Measurements from ENCODE around the gene EDEM3.

EDEM3 gene

DNA sequence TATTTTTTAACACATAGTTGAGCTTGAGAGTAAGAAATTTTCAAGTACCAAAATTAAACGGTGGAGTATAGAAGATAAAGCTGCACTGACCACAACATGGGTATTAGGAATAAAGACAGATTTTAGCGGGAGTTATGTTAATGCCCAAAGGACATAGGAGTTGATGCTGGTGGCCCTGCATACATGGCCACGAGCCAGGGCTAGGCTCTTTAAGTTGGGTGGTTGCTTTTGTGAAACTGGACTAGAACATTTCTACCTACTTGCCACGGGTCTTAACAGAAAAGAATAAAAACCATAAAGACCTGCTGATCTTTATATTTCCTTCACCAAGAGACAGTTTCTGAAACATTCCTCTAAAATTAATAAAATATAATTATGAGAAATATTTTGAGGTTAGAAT lies 14.9 kb downstream of the EDEM3 start:
- WGBS, result 98% methylated on average over 3 of the region's 4 CpGs

DNA sequence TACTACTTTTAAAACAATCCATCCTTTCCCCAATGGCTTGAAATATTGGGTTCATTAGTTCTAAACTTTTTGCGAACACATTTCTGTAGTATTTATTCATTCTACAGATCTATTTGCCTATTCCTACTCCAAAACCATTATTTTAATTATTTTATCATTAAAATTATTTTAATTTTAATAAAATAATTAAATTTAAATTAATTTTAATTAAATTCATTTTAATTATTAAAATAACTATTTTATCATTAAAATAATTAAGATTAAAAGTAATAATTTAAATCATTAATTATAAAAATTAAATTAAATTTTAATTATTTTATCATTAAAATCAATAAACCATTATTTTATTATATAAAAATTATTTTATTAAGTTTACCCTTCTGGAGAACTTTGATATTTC lies 15.6 kb downstream of the EDEM3 start:
- Histone ChIP-seq H4K8ac (ENCODE audit: low read length) (no peak overlapping the region), H3K4ac (ENCODE audit: low read depth in 1 of 2, low read length in 2 of 2) (no peak overlapping the region), H3K4me1 (ENCODE audit: control insufficient read depth, insufficient read depth, low read depth, low read length) (no peaks in the 10 kb centered on the region), H2BK5ac (ENCODE audit: low read depth, low read length, poor library complexity, severe bottlenecking) (no peak overlapping the region), H3K36me3 (ENCODE audit: control insufficient read depth in 1 of 2, insufficient read depth in 2 of 2, low read depth in 1 of 2, low read length in 2 of 2) (peaks cover 0 to 43% of the 10 kb centered on the region in 2 experiments), H2BK12ac (ENCODE audit: low read length in 2 of 2) (no peak overlapping the region), H3K4me3 (ENCODE audit: insufficient read depth in 1 of 2, low read depth in 1 of 2, low read length in 2 of 2) (no peak overlapping the region), H3K14ac (ENCODE audit: low read length in 2 of 2) (no peak overlapping the region), H2AFZ (ENCODE audit: low read depth, low read length) (no peak overlapping the region), H3K23ac (ENCODE audit: low read length in 2 of 2) (no peak overlapping the region), H3K79me1 (replicated peaks; ENCODE audit: low read length, poor library complexity, severe bottlenecking) (peaks cover 3% of the 10 kb centered on the region), H3K4me2 (ENCODE audit: low read length, poor library complexity, severe bottlenecking) (no peak overlapping the region), H3K9me3 (ENCODE audit: control insufficient read depth, low read length) (no peaks in the 10 kb centered on the region), H3K18ac (ENCODE audit: low read depth in 1 of 2, low read length in 2 of 2) (no peak overlapping the region), H3K27me3 (ENCODE audit: control insufficient read depth in 1 of 2, insufficient read depth in 1 of 2, low read length in 2 of 2) (no peaks in the 10 kb centered on the region), H2BK120ac (ENCODE audit: low read depth, low read length) (no peak overlapping the region), H3K9ac (ENCODE audit: low read length) (no peak overlapping the region), H2AK5ac (ENCODE audit: low read length, severe bottlenecking) (no peak overlapping the region), H2BK15ac (ENCODE audit: low read depth, poor library complexity, severe bottlenecking) (no peak overlapping the region), H4K91ac (ENCODE audit: low read length) (no peak overlapping the region), H3K27ac (ENCODE audit: low read length, poor library complexity, severe bottlenecking) (no peak overlapping the region)
- no CpG with 5 or more reads among the region's 1 CpG for WGBS
- DNase-seq, result no peak

More for the DNA sequence above, 14.9 kb downstream of the EDEM3 start:
- Histone ChIP-seq H2BK12ac (ENCODE audit: low read length in 2 of 2) (no peak overlapping the region), H2BK15ac (ENCODE audit: low read depth, poor library complexity, severe bottlenecking) (no peak overlapping the region), H3K23ac (ENCODE audit: low read length in 2 of 2) (no peak overlapping the region), H3K27ac (ENCODE audit: low read length, poor library complexity, severe bottlenecking) (no peak overlapping the region), H3K14ac (ENCODE audit: low read length in 2 of 2) (no peak overlapping the region), H3K4ac (ENCODE audit: low read depth in 1 of 2, low read length in 2 of 2) (no peak overlapping the region), H2AFZ (ENCODE audit: low read depth, low read length) (no peak overlapping the region), H3K4me2 (ENCODE audit: low read length, poor library complexity, severe bottlenecking) (no peak overlapping the region), H2BK120ac (ENCODE audit: low read depth, low read length) (no peak overlapping the region), H3K79me1 (replicated peaks; ENCODE audit: low read length, poor library complexity, severe bottlenecking) (peaks cover 3% of the 10 kb centered on the region), H4K91ac (ENCODE audit: low read length) (no peak overlapping the region), H3K4me1 (ENCODE audit: control insufficient read depth, insufficient read depth, low read depth, low read length) (no peaks in the 10 kb centered on the region), H2BK5ac (ENCODE audit: low read depth, low read length, poor library complexity, severe bottlenecking) (no peak overlapping the region), H3K4me3 (ENCODE audit: insufficient read depth in 1 of 2, low read depth in 1 of 2, low read length in 2 of 2) (no peak overlapping the region), H3K9me3 (ENCODE audit: control insufficient read depth, low read length) (no peaks in the 10 kb centered on the region), H3K18ac (ENCODE audit: low read depth in 1 of 2, low read length in 2 of 2) (no peak overlapping the region), H4K8ac (ENCODE audit: low read length) (no peak overlapping the region), H3K27me3 (ENCODE audit: control insufficient read depth in 1 of 2, insufficient read depth in 1 of 2, low read length in 2 of 2) (no peaks in the 10 kb centered on the region), H3K9ac (ENCODE audit: low read length) (no peak overlapping the region), H3K36me3 (ENCODE audit: control insufficient read depth in 1 of 2, insufficient read depth in 2 of 2, low read depth in 1 of 2, low read length in 2 of 2) (peaks cover 0 to 40% of the 10 kb centered on the region in 2 experiments), H2AK5ac (ENCODE audit: low read length, severe bottlenecking) (no peak overlapping the region)
- no peak for DNase-seq

DNA sequence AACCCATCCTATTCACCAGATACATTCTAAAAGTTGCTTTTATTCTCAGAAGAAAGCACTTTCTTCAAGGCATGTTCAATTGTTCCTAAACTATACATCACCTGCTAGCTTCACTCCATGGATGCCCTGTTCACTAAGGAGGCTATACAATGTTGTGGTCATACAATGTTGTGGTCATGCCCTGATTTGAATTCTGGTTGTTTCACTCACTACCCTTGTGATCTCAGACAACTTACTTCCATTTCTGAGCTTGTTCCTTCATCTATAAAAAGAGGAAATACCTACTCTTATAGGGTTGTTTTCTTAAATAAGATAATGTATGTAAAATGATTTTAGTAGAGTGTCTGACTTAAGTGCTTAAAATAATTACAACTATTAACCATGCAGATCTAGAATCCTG lies 19.7 kb downstream of the EDEM3 start:
- H3K27ac ChIP-seq (ENCODE audit: low read length, poor library complexity, severe bottlenecking), result no peak overlapping the region
- no peak overlapping the region for H2BK5ac ChIP-seq (ENCODE audit: low read depth, low read length, poor library complexity, severe bottlenecking)
- H3K4me2 ChIP-seq (ENCODE audit: low read length, poor library complexity, severe bottlenecking), result no peak overlapping the region
- no peak overlapping the region for H2BK12ac ChIP-seq (ENCODE audit: low read length in 2 of 2)
- H3K14ac ChIP-seq (ENCODE audit: low read length in 2 of 2), result no peak overlapping the region
- H3K9me3 ChIP-seq (ENCODE audit: control insufficient read depth, low read length), result no peaks in the 10 kb centered on the region
- no peak for DNase-seq
- H2AFZ ChIP-seq (ENCODE audit: low read depth, low read length), result no peak overlapping the region
- no peak overlapping the region for H2BK120ac ChIP-seq (ENCODE audit: low read depth, low read length)
- no peak overlapping the region for H3K9ac ChIP-seq (ENCODE audit: low read length)
- no peak overlapping the region for H2BK15ac ChIP-seq (ENCODE audit: low read depth, poor library complexity, severe bottlenecking)
- H3K4ac ChIP-seq (ENCODE audit: low read depth in 1 of 2, low read length in 2 of 2), result no peak overlapping the region
- no peak overlapping the region for H3K4me3 ChIP-seq (ENCODE audit: insufficient read depth in 1 of 2, low read depth in 1 of 2, low read length in 2 of 2)
- no peak overlapping the region for H4K8ac ChIP-seq (ENCODE audit: low read length)
- H4K91ac ChIP-seq (ENCODE audit: low read length), result no peak overlapping the region
- H3K27me3 ChIP-seq (ENCODE audit: control insufficient read depth in 1 of 2, insufficient read depth in 1 of 2, low read length in 2 of 2), result no peaks in the 10 kb centered on the region
- no peak overlapping the region for H3K23ac ChIP-seq (ENCODE audit: low read length in 2 of 2)
- H3K36me3 ChIP-seq (ENCODE audit: control insufficient read depth in 1 of 2, insufficient read depth in 2 of 2, low read depth in 1 of 2, low read length in 2 of 2), result peaks cover 2 to 74% of the 10 kb centered on the region in 2 experiments
- H2AK5ac ChIP-seq (ENCODE audit: low read length, severe bottlenecking), result no peak overlapping the region
- no peak overlapping the region for H3K18ac ChIP-seq (ENCODE audit: low read depth in 1 of 2, low read length in 2 of 2)
- peaks cover 4% of the 10 kb centered on the region for H3K79me1 ChIP-seq (replicated peaks; ENCODE audit: low read length, poor library complexity, severe bottlenecking)
- no peaks in the 10 kb centered on the region for H3K4me1 ChIP-seq (ENCODE audit: control insufficient read depth, insufficient read depth, low read depth, low read length)

DNA sequence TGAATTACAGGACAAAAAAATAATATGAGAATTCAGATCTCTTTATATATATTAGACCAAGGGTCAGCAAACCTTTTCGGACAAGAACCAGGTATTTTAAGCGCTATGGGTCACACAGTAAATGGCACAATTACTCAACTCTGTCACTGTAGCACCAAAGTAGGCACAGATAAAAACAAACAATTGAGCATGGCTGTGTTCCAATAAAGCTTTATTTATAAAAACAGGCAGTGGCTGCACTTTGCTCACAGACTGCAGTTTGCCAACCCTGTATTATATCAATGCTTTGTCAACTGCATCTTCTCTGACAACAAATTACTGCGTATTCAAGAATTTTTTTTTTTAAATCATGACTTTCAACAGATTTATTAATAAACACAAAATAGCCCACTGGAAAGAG lies 29.8 kb downstream of the EDEM3 start:
- Histone ChIP-seq H4K91ac (ENCODE audit: low read length) (no peak overlapping the region), H4K8ac (ENCODE audit: low read length) (no peak overlapping the region), H3K18ac (ENCODE audit: low read depth in 1 of 2, low read length in 2 of 2) (no peak overlapping the region), H2BK15ac (ENCODE audit: low read depth, poor library complexity, severe bottlenecking) (no peak overlapping the region), H2BK120ac (ENCODE audit: low read depth, low read length) (no peak overlapping the region), H2AFZ (ENCODE audit: low read depth, low read length) (no peak overlapping the region), H3K14ac (ENCODE audit: low read length in 2 of 2) (no peak overlapping the region), H2BK12ac (ENCODE audit: low read length in 2 of 2) (no peak overlapping the region), H3K4me3 (ENCODE audit: insufficient read depth in 1 of 2, low read depth in 1 of 2, low read length in 2 of 2) (no peak overlapping the region), H3K4me1 (ENCODE audit: control insufficient read depth, insufficient read depth, low read depth, low read length) (no peaks in the 10 kb centered on the region), H3K9ac (ENCODE audit: low read length) (no peak overlapping the region), H3K79me1 (replicated peaks; ENCODE audit: low read length, poor library complexity, severe bottlenecking) (no peaks in the 10 kb centered on the region), H2BK5ac (ENCODE audit: low read depth, low read length, poor library complexity, severe bottlenecking) (no peak overlapping the region), H3K4ac (ENCODE audit: low read depth in 1 of 2, low read length in 2 of 2) (no peak overlapping the region), H3K27ac (ENCODE audit: low read length, poor library complexity, severe bottlenecking) (no peak overlapping the region), H2AK5ac (ENCODE audit: low read length, severe bottlenecking) (no peak overlapping the region), H3K27me3 (ENCODE audit: control insufficient read depth in 1 of 2, insufficient read depth in 1 of 2, low read length in 2 of 2) (no peaks in the 10 kb centered on the region), H3K23ac (ENCODE audit: low read length in 2 of 2) (no peak overlapping the region), H3K4me2 (ENCODE audit: low read length, poor library complexity, severe bottlenecking) (no peak overlapping the region), H3K36me3 (ENCODE audit: control insufficient read depth in 1 of 2, insufficient read depth in 2 of 2, low read depth in 1 of 2, low read length in 2 of 2) (peaks cover 6 to 96% of the 10 kb centered on the region in 2 experiments), H3K9me3 (ENCODE audit: control insufficient read depth, low read length) (no peaks in the 10 kb centered on the region)
- 100% methylated on average over 3 of the region's 3 CpGs for WGBS
- DNase-seq, result no peak

All from mesenchymal stem cell (in vitro differentiated cells and primary cell).